ENCODE measurements around the gene ABCC9.

ABCC9 gene

DNA sequence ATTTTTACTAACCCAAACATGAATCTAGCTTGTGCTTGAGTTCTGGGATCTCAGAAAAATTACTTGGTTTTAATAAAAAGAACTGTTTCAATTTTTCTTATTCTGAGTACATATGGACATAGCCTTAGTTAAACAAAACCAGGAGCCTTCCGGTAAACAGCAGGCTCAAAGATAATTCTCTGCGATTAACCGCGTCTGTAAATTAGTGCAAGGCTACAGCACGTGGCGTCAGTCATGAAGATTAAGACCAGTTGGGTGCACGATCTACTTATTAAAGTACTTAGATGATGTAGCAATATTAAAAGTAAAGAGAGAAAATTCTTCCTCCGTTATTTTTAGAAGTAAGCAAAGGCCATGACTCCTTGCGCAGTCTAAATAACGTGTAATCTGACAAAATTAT, 167.4 kb downstream of the ABCC9 start:
- no peak for DNase-seq (ENCODE audit: low spot score)

DNA sequence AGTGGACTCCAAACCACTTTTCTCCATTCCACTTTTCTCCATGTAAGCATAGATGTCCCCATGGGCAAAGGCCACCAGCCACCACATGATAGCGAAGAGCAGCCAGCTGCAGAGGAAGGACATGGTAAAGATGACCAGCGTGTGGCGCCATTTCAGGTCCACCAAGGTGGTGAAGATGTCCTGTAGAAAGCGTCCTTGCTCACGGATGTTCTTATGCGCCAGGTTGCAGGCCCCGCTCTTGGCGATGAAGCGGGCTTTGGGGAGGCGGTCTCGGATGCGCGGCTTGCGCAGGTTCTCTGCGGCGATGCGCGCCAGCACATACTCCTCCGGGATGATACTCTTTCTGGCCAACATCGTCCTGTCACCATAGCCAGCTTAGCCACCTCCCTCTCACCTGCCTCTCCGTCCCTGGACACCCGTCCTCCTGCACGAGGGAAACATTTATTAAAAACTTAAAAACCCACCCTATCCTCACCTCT, 167.9 kb downstream of the ABCC9 start:
- no peak for DNase-seq (ENCODE audit: low spot score)

DNA sequence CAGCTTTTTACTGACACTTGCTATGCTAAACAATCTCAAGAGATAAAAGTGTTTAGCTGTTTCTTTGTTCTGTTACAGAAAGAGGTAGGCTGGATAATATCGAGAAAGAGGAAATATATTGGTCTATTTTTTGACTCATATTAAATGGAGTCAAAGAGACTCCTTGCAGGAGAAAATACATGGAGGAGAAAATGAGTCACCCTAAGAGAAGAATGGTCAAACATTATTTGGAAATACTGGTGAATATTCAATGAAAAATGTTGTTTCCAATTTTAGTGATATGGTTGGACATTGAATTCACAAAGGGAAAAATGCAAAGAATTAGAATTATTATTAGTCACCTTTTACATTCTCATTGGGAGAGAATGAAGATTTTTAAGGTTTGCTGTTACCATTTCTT, 169.9 kb downstream of the ABCC9 start:
- no peak for DNase-seq (ENCODE audit: low spot score)

DNA sequence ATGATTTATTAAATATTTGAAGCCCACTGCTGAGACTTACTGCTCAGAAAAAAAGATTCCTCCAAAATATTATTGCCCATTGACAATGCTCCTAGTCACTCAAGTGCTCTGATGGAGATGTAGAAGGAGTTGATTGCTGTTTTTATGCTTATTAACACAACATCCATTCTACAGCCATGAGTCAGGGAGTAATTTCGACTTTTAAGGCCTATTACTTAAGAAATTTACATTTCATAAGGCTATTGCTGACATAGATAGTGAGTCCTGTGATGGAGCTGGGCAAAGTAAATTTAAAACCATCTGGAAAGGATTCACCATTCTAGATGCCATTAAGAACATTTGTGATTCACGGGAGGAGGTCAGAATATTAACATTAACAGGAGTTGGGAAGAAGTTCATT, 171.9 kb downstream of the ABCC9 start:
- no peak for DNase-seq (ENCODE audit: low spot score)

DNA sequence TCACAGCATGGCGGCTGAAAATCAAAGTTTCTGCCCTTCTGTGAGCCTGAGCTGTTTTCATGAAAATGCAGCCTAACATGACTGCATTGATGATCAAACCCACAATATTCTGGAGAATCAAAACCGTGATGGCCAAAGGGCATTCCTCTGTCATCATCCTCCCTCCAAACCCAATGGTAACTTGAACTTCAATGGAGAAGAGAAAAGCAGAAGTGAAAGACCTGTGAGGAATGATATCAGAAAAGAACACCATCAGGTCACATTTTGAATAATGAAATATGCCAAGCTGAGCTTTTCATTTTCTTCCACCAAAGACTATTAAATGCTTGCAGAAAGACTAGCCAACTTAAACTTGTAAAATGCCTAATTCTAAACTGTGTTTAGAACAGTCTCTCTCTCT, 174.8 kb downstream of the ABCC9 start:
- no peak for DNase-seq (ENCODE audit: low spot score)

DNA sequence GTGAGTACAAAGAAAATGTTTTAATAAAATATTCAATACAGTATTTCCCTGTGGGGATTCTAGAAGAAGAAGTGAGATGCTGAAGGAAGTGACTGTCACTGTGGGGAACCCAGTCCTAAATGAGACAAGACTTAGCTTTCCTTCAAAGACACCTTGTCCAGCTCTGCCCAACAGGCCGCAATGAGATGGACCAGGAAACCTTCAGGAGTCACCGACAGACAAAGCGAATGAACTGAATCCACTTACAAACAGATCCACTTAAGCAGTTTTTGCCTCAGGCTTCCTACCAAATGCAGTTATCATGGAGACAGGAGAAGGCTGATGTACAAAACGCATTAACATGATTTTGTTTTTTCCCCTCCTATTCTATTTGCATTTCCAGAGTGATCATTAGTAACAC, 176.3 kb downstream of the ABCC9 start:
- DNase-seq (ENCODE audit: low spot score): no peak

DNA sequence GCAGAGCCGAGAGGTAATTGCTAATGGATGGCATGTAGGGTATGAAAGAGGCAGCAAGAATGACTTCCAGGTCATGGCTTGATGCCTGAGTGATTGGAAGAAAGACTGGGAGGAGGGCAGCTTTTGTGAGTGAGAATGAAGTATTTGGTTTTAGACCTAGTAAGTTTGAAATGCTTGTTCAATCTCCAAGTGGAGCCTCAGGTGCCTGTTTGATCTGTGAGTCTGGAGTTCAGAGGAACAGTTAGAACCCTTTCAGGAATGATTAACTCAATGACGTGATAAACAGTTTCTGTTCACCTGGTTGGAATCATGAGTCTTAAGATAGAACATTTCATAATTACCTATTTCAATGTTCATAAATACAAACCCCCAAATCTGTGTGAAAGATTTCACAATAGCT, 177.2 kb downstream of the ABCC9 start:
- DNase-seq (ENCODE audit: low spot score): no peak

DNA sequence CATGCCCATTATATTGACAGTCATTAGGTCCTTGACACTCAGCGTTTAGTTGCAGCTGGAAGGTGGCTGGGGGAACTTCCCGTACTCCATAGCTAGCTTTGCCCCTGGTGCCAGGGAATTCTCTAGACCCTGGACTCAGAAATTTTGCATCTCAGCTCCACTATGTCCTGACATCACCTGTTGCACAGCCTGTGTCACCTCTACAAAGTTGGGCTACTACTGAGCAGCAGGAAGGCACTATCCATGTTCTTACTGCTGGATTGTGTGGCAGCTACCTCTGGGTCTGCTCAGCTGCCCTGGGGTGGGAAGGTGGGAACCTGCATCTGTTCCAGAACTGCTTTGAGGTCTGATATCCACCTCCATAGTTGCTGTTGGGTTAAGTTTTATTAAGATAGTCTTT, 177.7 kb downstream of the ABCC9 start:
- no peak for DNase-seq (ENCODE audit: low spot score)

DNA sequence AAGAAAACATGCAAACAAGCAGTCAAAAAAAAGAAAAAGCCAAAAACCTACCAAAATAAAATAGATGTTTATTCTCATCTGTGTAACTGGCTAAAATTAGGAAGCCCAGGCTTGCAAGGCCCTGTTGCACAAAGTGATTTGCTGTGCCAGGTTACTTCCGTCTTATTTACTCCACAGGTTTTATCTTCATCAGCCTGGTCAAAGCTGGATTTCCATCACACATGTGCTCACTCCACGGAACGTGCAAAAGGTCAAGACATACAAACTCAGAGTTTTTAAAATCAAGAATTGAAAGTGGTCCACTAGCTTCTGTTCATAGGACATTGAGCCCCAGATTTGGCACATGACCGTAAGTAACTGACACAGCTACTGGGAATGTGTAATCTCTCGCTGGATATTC, 181.5 kb downstream of the ABCC9 start:
- no peak for DNase-seq (ENCODE audit: low spot score)

DNA sequence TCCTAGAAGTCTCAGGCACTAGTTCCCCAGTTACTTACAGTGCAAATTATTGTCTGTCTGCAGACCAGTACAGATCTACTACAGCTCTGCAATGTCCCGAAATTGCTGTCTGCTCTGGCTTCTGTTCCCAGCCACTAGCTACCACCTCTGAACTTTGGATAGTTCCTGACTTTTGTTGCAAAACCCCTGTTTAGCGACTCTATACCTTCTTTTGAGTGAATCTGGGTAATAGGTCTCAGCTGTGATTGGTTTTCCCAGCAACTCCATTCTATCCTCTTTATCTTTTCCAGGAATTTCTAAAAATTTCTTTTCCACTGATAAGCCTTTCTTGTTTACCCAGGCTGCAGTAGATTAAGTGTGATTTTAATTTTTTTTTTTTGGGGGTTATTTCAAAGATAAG, 183.5 kb downstream of the ABCC9 start:
- DNase-seq (ENCODE audit: low spot score): no peak

DNA sequence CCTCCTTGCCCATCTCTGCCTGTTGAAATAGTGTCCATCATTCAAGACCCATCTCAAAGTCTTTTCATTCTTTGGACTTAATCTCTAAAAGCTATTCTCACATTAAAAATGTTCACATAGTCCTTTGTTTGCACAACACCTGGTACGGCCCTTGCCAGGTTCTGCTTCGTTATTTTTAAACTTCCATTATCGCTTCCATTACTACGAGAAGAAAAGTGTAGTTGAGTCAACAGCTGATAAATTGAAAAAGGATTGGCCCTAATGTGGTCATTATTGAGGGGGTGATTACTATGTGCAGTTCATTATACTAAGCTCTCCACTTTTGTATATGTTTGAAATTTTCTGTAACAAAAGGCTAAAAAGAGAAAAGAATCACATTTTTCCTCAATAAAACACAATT, 184.5 kb downstream of the ABCC9 start:
- DNase-seq (ENCODE audit: low spot score): no peak

DNA sequence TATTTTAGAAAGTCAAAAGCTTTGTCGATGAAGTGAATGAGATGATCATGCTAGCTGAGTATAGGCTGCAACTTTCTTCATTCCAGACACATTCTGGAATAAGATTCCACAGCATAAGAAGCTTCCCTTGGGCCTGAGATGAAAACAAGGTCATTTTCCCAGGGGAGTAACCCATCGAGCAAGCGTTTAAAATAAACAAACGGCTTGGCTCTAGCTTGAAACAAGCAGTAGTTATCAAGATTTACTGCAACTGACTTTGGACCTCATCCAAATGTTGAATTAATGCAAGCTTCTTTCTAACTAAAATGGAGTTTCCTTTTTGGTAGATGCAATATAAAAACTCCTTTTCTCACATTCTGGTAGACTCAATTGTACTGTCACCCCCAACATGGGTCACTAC, 189.7 kb downstream of the ABCC9 start:
- no peak for DNase-seq (ENCODE audit: low spot score)
